Gastroesophageal sphincter (tissue), 4 donors: ENCODE results near the gene MPP2. TPM values are rescaled to one million over a fixed set of nuclear protein-coding genes. Genes with fewer than 3 reads are reported as not detected.

Source experiments
- ATAC-seq: fragments of 150-250 bp; one replicate; pipeline ENCODE4 v1.9.1; 2016; ENCODE audit warnings: mild to moderate bottlenecking, moderate library complexity
- H3K27ac ChIP-seq, 4 donors: fragments of 200-600 bp; sonication (generic) in 3 of 4; 1 replicate in 3 of 4; 2 replicates in 1 of 4; pipeline ENCODE4 v1.5.1; 2016 to 2019
- H3K27me3 ChIP-seq: fragments of 200-600 bp; sonication (generic); one replicate; pipeline ENCODE4 v1.5.1; 2019
- H3K36me3 ChIP-seq, 2 donors: fragments of 200-600 bp; sonication (generic); one replicate each; pipeline ENCODE4 v1.5.1; 2019; ENCODE audit warnings: control low read depth in 1 of 2
- H3K4me1 ChIP-seq, 3 donors: fragments of 200-600 bp; sonication (generic); 1 replicate in 2 of 3; 2 replicates in 1 of 3; pipeline ENCODE4 v1.5.1; 2016 to 2019; ENCODE audit warnings: control low read depth in 2 of 3
- H3K4me3 ChIP-seq, 2 donors: fragments of 200-600 bp; sonication (generic); one replicate each; pipeline ENCODE4 v1.5.1; 2019; ENCODE audit warnings: mild to moderate bottlenecking in 1 of 2, moderate library complexity in 1 of 2
- H3K9me3 ChIP-seq, 3 donors: fragments of 200-600 bp; sonication (generic); one replicate each; pipeline ENCODE4 v1.5.1; 2017 to 2019; ENCODE audit warnings: control low read depth in 2 of 3
- EP300 ChIP-seq: sonication (generic); formaldehyde crosslinking; IDR thresholded peaks from one replicate; pipeline ENCODE4 v1.6.1; 2017; ENCODE audit warnings: antibody characterized with exemption, mild to moderate bottlenecking
- POLR2A ChIP-seq, 2 donors: fragments of 450-650 bp; IDR thresholded peaks; one replicate each; pipeline ENCODE4 v1.6.1; 2017; ENCODE audit warnings: antibody characterized with exemption in 2 of 2, mild to moderate bottlenecking in 2 of 2, moderate library complexity in 1 of 2
- POLR2AphosphoS5 ChIP-seq: sonication (generic); formaldehyde crosslinking; IDR thresholded peaks from one replicate; pipeline ENCODE4 v1.6.1; 2017; ENCODE audit warnings: antibody characterized with exemption
- WGBS, 2 donors: methylation state at CpG; one replicate each; pipeline ENCODE4 v1.1.5; 2018; ENCODE audit warnings: low coverage in 1 of 2; 5-methylcytosine and 5-hydroxymethylcytosine counted together
- total RNA-seq, 4 donors: library from RNA; depleted of rRNA; stranded (reverse); fragments of >200 nt; gene quantifications; one replicate each; pipeline ENCODE4 v1.1.0, GENCODE V29; 2016
- TF ChIP-seq, protein P1 (sequence below), 4 experiments: fragments of 200-600 bp in 2 of 4; fragments of 450-650 bp in 2 of 4; sonication (generic) in 1 of 4; IDR thresholded peaks; one replicate each; pipeline ENCODE4 v1.5.1; 2017 to 2019; ENCODE audit warnings: antibody characterized with exemption in 4 of 4, mild to moderate bottlenecking in 2 of 4, moderate library complexity in 2 of 4

MPP2 gene
- total RNA-seq, 4 donors from 2014 or later, result 6.3 to 20.9 (median 15.1) TPM

DNA sequence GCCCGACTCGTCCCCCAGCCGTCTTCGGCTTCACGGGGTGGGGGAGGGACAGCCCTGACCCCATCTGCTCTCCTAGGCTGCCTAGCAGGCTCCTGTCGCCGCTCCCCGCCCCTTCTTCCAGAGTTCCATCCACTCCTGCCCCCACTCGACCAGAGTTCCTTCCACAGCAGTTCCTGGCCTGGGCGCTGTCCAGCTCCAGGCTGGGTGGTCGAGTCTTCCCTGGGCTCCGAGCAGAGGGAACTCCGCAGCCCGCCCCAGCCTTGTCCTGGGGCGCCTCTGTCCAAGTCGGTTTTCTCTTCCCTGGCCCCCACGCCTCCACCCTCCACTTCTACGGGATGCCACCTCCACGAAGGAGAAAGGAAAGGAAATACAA, 45.0 kb upstream of the MPP2 start:
- TF ChIP-seq EP300 (no peak), POLR2A (IDR thresholded peaks at IDR 0.05) (no peak), POLR2AphosphoS5 (no peak)
- TF ChIP-seq, protein P1, sequence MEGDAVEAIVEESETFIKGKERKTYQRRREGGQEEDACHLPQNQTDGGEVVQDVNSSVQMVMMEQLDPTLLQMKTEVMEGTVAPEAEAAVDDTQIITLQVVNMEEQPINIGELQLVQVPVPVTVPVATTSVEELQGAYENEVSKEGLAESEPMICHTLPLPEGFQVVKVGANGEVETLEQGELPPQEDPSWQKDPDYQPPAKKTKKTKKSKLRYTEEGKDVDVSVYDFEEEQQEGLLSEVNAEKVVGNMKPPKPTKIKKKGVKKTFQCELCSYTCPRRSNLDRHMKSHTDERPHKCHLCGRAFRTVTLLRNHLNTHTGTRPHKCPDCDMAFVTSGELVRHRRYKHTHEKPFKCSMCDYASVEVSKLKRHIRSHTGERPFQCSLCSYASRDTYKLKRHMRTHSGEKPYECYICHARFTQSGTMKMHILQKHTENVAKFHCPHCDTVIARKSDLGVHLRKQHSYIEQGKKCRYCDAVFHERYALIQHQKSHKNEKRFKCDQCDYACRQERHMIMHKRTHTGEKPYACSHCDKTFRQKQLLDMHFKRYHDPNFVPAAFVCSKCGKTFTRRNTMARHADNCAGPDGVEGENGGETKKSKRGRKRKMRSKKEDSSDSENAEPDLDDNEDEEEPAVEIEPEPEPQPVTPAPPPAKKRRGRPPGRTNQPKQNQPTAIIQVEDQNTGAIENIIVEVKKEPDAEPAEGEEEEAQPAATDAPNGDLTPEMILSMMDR (IDR thresholded peaks at IDR 0.05), result no peak
- WGBS, 2 donors, result 0 to 22% methylated on average over 2 to 8 of the region's 19 CpGs
- no peak overlapping the region for H3K27ac ChIP-seq
- peak overlapping the region in 1 of 2 donors; percentile 6 for H3K4me3 ChIP-seq
- peaks cover 0 to 18% (median 7%) of the 10 kb centered on the region in 3 donors for H3K4me1 ChIP-seq
- H3K27me3 ChIP-seq, result peaks cover 99% of the 10 kb centered on the region
- no peaks in the 10 kb centered on the region for H3K36me3 ChIP-seq
- H3K9me3 ChIP-seq, result no peaks in the 10 kb centered on the region
- ATAC-seq, result no peak

DNA sequence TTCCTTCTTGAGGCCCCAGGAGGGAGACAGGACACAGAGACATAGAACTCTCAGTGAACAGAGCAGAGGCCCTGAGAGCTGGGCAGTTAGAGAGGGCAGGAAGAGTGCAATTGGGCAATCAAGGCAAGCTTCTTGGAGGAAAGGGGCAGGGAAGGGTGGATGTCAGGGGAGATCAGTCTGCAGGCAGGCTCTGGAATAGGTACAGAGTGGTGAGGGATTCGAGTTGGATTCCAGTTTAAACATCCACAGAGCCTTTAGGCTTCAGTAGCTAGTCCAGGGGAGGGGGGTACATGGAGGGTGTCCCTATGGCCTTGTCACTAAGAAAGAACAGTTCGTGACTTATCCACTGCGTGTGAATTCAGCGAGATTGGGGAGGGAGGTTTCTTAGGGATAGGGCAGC, 44.4 kb upstream of the MPP2 start:
- no peaks in the 10 kb centered on the region for H3K36me3 ChIP-seq
- no peak for ATAC-seq
- no peak overlapping the region for H3K27ac ChIP-seq
- 52 to 74% methylated on average over 4 of the region's 4 CpGs for WGBS, 2 donors
- no peak overlapping the region for H3K4me3 ChIP-seq
- peaks cover 100% of the 10 kb centered on the region for H3K27me3 ChIP-seq
- H3K9me3 ChIP-seq, result no peaks in the 10 kb centered on the region
- H3K4me1 ChIP-seq, result peaks cover 0 to 18% (median 7%) of the 10 kb centered on the region in 3 donors
- TF ChIP-seq EP300 (no peak), POLR2AphosphoS5 (no peak), POLR2A (IDR thresholded peaks at IDR 0.05) (no peak)
- TF ChIP-seq, protein P1 (IDR thresholded peaks at IDR 0.05), result no peak

DNA sequence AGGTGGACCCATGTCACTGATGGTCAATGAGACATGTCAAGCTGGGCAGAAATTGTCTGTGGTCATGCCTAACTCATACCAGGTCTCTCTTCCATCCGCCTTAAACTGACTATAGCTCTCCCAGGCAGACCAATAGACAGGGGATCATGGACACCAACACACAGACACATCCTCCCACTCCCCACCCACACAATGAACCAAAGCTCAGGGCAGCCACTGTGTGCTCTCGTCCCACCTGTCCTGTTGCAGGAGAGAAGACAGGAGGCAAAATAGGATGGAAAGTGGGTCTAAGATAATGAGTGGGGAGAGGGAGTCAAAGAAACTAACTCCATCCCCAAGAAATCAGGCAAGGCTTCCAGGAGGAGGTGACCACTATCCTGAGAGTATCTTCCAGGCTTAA, 43.2 kb upstream of the MPP2 start:
- Histone ChIP-seq H3K27me3 (peaks cover 95% of the 10 kb centered on the region), H3K27ac (no peak overlapping the region), H3K36me3 (no peaks in the 10 kb centered on the region), H3K4me1 (peaks cover 0 to 18% (median 7%) of the 10 kb centered on the region in 3 donors), H3K9me3 (no peaks in the 10 kb centered on the region), H3K4me3 (no peak overlapping the region)
- TF ChIP-seq, protein P1 (IDR thresholded peaks at IDR 0.05), result no peak
- TF ChIP-seq EP300 (no peak), POLR2A (IDR thresholded peaks at IDR 0.05) (no peak), POLR2AphosphoS5 (no peak)
- WGBS, 2 donors, result no CpG with 5 or more reads among the region's 2 CpGs
- no peak for ATAC-seq

DNA sequence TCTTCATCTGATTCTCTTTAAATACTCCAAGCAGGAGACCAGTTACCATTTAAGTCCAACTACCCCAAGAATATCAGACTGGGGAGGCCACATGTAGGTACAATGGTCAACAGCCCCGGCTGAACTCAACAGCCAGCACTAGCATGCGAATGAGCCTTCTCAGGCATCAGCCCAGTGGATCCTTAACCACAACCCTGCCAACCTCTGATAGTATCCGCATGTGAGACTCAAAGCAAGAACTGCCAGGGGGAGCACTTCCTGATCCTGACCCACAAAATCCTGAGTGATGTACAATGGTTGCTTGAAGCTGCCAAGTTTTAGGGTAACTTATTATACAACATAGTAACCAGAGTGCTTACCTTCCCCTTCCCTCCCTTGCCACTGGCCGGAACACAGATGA, 42.4 kb upstream of the MPP2 start:
- no peaks in the 10 kb centered on the region for H3K36me3 ChIP-seq
- ATAC-seq, result no peak
- 62 to 76% methylated on average over 2 of the region's 4 CpGs for WGBS, 2 donors
- H3K27me3 ChIP-seq, result peaks cover 88% of the 10 kb centered on the region
- H3K4me1 ChIP-seq, result peaks cover 0 to 18% (median 7%) of the 10 kb centered on the region in 3 donors
- no peaks in the 10 kb centered on the region for H3K9me3 ChIP-seq
- TF ChIP-seq POLR2AphosphoS5, result no peak
- TF ChIP-seq POLR2A (IDR thresholded peaks at IDR 0.05), result no peak
- no peak overlapping the region for H3K27ac ChIP-seq
- no peak overlapping the region for H3K4me3 ChIP-seq

DNA sequence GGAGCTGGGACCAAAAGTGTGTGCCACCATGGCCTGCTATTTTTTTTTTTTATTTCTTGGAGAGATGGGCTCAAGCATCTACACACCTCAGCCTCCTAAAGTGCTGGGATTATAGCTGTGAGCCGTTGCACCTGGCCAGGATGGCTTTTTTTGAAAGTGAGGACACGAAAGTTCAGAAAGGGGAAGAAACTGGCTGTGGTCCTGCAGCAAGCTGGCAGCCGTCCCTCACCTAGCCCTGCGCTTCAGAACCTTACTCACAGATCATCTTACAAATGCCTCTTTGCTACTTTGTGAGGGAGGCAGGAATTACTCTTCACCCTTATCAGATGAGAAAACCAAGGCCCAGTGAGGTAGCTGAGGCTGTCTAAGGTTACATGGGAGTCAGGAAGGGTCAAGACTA, 39.4 kb upstream of the MPP2 start:
- H3K36me3 ChIP-seq, result no peaks in the 10 kb centered on the region
- no peak for ATAC-seq
- no peak overlapping the region for H3K4me3 ChIP-seq
- peaks cover 0 to 1% (median 0%) of the 10 kb centered on the region in 3 donors for H3K4me1 ChIP-seq
- no peak overlapping the region for H3K27ac ChIP-seq
- H3K27me3 ChIP-seq, result peaks cover 58% of the 10 kb centered on the region
- 40 to 48% methylated on average over 1 to 2 of the region's 4 CpGs for WGBS, 2 donors
- TF ChIP-seq POLR2AphosphoS5 (no peak), EP300 (no peak), POLR2A (IDR thresholded peaks at IDR 0.05) (no peak)
- TF ChIP-seq, protein P1 (IDR thresholded peaks at IDR 0.05), result no peak
- no peaks in the 10 kb centered on the region for H3K9me3 ChIP-seq
